Activated T-cell treated with anti-CD3 and anti-CD28 coated beads, Interleukin-2, amount 50 U/mL, for 24 hours (primary cell): ENCODE measurements around the gene UCN3.
"Not testable (repeated sequence)": the region's sequence is repeated elsewhere in the genome, so short reads cannot be mapped to it uniquely, and the experiment has no call there.

Source experiments
- DNase-seq: peaks from one replicate; pipeline ENCODE4 v3.0.0-alpha.2; 2020
- H3K27ac Mint-ChIP-seq: 2 replicates; pipeline ENCODE4 v1.8.0; 2020; ENCODE audit warnings: mild to moderate bottlenecking, mixed read lengths
- H3K27me3 Mint-ChIP-seq: 2 replicates; pipeline ENCODE4 v1.8.0; 2020; ENCODE audit warnings: mixed read lengths
- H3K36me3 Mint-ChIP-seq: 2 replicates; pipeline ENCODE4 v1.8.0; 2020; ENCODE audit warnings: low read depth, mixed read lengths
- H3K4me1 Mint-ChIP-seq: 2 replicates; pipeline ENCODE4 v1.8.0; 2020; ENCODE audit warnings: low read depth, mixed read lengths
- H3K4me3 Mint-ChIP-seq: 2 replicates; pipeline ENCODE4 v1.8.0; 2020; ENCODE audit warnings: mild to moderate bottlenecking, moderate library complexity, mixed read lengths
- H3K9me3 Mint-ChIP-seq: 2 replicates; pipeline ENCODE4 v1.8.0; 2020; ENCODE audit warnings: mixed read lengths

Gene UCN3

GRCh38 chr10:5354068-5354467, 10.7 kb upstream of the UCN3 start:
- peaks cover 15% of the 10 kb centered on the region for H3K4me1 Mint-ChIP-seq
- H3K36me3 Mint-ChIP-seq = no peaks in the 10 kb centered on the region
- no peak for DNase-seq
- H3K27me3 Mint-ChIP-seq = no peaks in the 10 kb centered on the region
- no peak overlapping the region for H3K27ac Mint-ChIP-seq
- no peaks in the 10 kb centered on the region for H3K9me3 Mint-ChIP-seq
- H3K4me3 Mint-ChIP-seq = no peak overlapping the region

- no peak for DNase-seq
- H3K4me3 Mint-ChIP-seq = no peak overlapping the region
- peaks cover 15% of the 10 kb centered on the region for H3K4me1 Mint-ChIP-seq
- H3K9me3 Mint-ChIP-seq = no peaks in the 10 kb centered on the region
- no peak overlapping the region for H3K27ac Mint-ChIP-seq
- no peaks in the 10 kb centered on the region for H3K36me3 Mint-ChIP-seq
- H3K27me3 Mint-ChIP-seq = no peaks in the 10 kb centered on the region
Measured at GRCh38 chr10:5355594-5356301, 9.0 kb upstream of the UCN3 start.

GRCh38 chr10:5356302-5356763, 8.4 kb upstream of the UCN3 start:
- Mint-ChIP-seq H3K27me3 (no peaks in the 10 kb centered on the region), H3K4me3 (no peak overlapping the region), H3K27ac (no peak overlapping the region), H3K4me1 (peaks cover 15% of the 10 kb centered on the region), H3K36me3 (no peaks in the 10 kb centered on the region), H3K9me3 (no peaks in the 10 kb centered on the region)
- DNase-seq = no peak

- Mint-ChIP-seq H3K27ac (no peak overlapping the region), H3K36me3 (no peaks in the 10 kb centered on the region), H3K27me3 (peaks cover 16% of the 10 kb centered on the region), H3K9me3 (no peaks in the 10 kb centered on the region), H3K4me3 (no peak overlapping the region), H3K4me1 (peaks cover 17% of the 10 kb centered on the region)
- no peak for DNase-seq
Measured at GRCh38 chr10:5360318-5360915, 4.3 kb upstream of the UCN3 start.

GRCh38 chr10:5361966-5362365, 2.8 kb upstream of the UCN3 start:
- no peaks in the 10 kb centered on the region for H3K36me3 Mint-ChIP-seq
- H3K4me1 Mint-ChIP-seq = peaks cover 3% of the 10 kb centered on the region
- no peak for DNase-seq
- H3K4me3 Mint-ChIP-seq = no peak overlapping the region
- peaks cover 16% of the 10 kb centered on the region for H3K27me3 Mint-ChIP-seq
- H3K9me3 Mint-ChIP-seq = no peaks in the 10 kb centered on the region
- H3K27ac Mint-ChIP-seq = no peak overlapping the region

- peaks cover 3% of the 10 kb centered on the region for H3K4me1 Mint-ChIP-seq
- H3K27me3 Mint-ChIP-seq = peaks cover 16% of the 10 kb centered on the region
- no peak overlapping the region for H3K4me3 Mint-ChIP-seq
- no peaks in the 10 kb centered on the region for H3K9me3 Mint-ChIP-seq
- H3K27ac Mint-ChIP-seq = no peak overlapping the region
- no peak for DNase-seq
- H3K36me3 Mint-ChIP-seq = no peaks in the 10 kb centered on the region
Measured at GRCh38 chr10:5362873-5363272, 1.9 kb upstream of the UCN3 start.

- Mint-ChIP-seq H3K27ac (no peak overlapping the region), H3K4me1 (peaks cover 3% of the 10 kb centered on the region), H3K36me3 (no peaks in the 10 kb centered on the region), H3K4me3 (no peak overlapping the region), H3K9me3 (no peaks in the 10 kb centered on the region), H3K27me3 (peaks cover 16% of the 10 kb centered on the region)
- no peak for DNase-seq
Measured at GRCh38 chr10:5364374-5364773, 392 bp upstream of the UCN3 start.

GRCh38 chr10:5365928-5366327, 1.2 kb downstream of the UCN3 start:
- Mint-ChIP-seq H3K4me3 (no peak overlapping the region), H3K27me3 (peaks cover 16% of the 10 kb centered on the region), H3K27ac (no peak overlapping the region), H3K36me3 (no peaks in the 10 kb centered on the region), H3K4me1 (peaks cover 3% of the 10 kb centered on the region), H3K9me3 (peaks cover 5% of the 10 kb centered on the region)
- DNase-seq = no peak

- DNase-seq = no peak
- Mint-ChIP-seq H3K27me3 (peaks cover 8% of the 10 kb centered on the region), H3K36me3 (no peaks in the 10 kb centered on the region), H3K4me3 (no peak overlapping the region), H3K27ac (no peak overlapping the region), H3K9me3 (peaks cover 6% of the 10 kb centered on the region), H3K4me1 (no peaks in the 10 kb centered on the region)
Measured at GRCh38 chr10:5369362-5370158, 4.8 kb downstream of the UCN3 start.

- H3K36me3 Mint-ChIP-seq = no peaks in the 10 kb centered on the region
- no peak overlapping the region for H3K4me3 Mint-ChIP-seq
- peaks cover 10% of the 10 kb centered on the region for H3K27me3 Mint-ChIP-seq
- DNase-seq = no peak
- no peak overlapping the region for H3K27ac Mint-ChIP-seq
- no peaks in the 10 kb centered on the region for H3K4me1 Mint-ChIP-seq
- peaks cover 6% of the 10 kb centered on the region for H3K9me3 Mint-ChIP-seq
Measured at GRCh38 chr10:5370493-5371352, 6.0 kb downstream of the UCN3 start.

- peaks cover 10% of the 10 kb centered on the region for H3K27me3 Mint-ChIP-seq
Measured at GRCh38 chr10:5373307-5373706, 8.5 kb downstream of the UCN3 start.

GRCh38 chr10:5373891-5374611, 9.3 kb downstream of the UCN3 start:
- Mint-ChIP-seq H3K4me3 (no peak overlapping the region), H3K36me3 (no peaks in the 10 kb centered on the region), H3K27me3 (peaks cover 10% of the 10 kb centered on the region), H3K9me3 (peaks cover 6% of the 10 kb centered on the region), H3K27ac (no peak overlapping the region), H3K4me1 (no peaks in the 10 kb centered on the region)
- DNase-seq = no peak

More at GRCh38 chr10:5373307-5373706, 8.5 kb downstream of the UCN3 start:
- no peak overlapping the region for H3K4me3 Mint-ChIP-seq
- H3K36me3 Mint-ChIP-seq = no peaks in the 10 kb centered on the region
- no peak overlapping the region for H3K27ac Mint-ChIP-seq
- DNase-seq = no peak
- H3K4me1 Mint-ChIP-seq = no peaks in the 10 kb centered on the region
- peaks cover 6% of the 10 kb centered on the region for H3K9me3 Mint-ChIP-seq

GRCh38 chr10:5376450-5376849, 11.7 kb downstream of the UCN3 start:
- no peaks in the 10 kb centered on the region for H3K36me3 Mint-ChIP-seq
- no peak for DNase-seq
- peaks cover 10% of the 10 kb centered on the region for H3K27me3 Mint-ChIP-seq
- peaks cover 4% of the 10 kb centered on the region for H3K9me3 Mint-ChIP-seq
- no peak overlapping the region for H3K27ac Mint-ChIP-seq
- no peaks in the 10 kb centered on the region for H3K4me1 Mint-ChIP-seq
- H3K4me3 Mint-ChIP-seq = no peak overlapping the region

GRCh38 chr10:5379202-5379601, 14.4 kb downstream of the UCN3 start:
- not testable (repeated sequence) for DNase-seq, H3K9me3 Mint-ChIP-seq, H3K4me3 Mint-ChIP-seq, H3K27ac Mint-ChIP-seq, H3K27me3 Mint-ChIP-seq, H3K4me1 Mint-ChIP-seq, H3K36me3 Mint-ChIP-seq
